ENCODE data around the gene GRPEL2.
"Not testable (repeated sequence)": the region's sequence is repeated elsewhere in the genome, so short reads cannot be mapped to it uniquely, and the experiment has no call there.

GRPEL2 gene

DNA sequence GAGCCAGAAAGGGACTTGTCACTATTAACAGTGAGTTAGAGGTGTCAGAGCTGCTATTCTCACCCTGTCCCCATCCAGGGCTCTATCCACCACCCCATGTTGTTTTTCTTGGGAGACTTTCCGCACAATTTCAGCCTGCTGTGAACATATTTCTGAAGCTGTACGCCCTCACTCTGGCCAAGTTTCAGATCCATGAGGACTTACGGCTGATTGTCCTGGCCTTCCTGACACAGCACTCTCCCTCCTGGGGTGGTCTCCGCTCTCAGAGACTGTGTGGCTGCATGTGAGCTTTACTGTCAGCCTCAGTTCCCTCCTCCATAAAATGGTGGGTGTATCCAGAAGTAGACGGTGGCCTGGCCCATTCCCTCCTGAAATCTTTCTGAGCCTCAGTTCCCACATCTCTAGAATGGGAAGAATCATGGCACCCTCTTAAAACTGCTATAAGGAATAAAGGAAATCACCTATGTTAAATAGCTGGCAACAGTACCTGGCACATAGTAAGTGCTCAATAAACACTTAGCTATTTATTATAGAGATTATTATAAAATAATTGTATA, 34.6 kb downstream of the GRPEL2 start:
- DNase-seq, result no peak

- no peak for DNase-seq
These were observed 35.3 kb downstream of the GRPEL2 start for GRCh38 chr5:149380466-149381121.

DNA sequence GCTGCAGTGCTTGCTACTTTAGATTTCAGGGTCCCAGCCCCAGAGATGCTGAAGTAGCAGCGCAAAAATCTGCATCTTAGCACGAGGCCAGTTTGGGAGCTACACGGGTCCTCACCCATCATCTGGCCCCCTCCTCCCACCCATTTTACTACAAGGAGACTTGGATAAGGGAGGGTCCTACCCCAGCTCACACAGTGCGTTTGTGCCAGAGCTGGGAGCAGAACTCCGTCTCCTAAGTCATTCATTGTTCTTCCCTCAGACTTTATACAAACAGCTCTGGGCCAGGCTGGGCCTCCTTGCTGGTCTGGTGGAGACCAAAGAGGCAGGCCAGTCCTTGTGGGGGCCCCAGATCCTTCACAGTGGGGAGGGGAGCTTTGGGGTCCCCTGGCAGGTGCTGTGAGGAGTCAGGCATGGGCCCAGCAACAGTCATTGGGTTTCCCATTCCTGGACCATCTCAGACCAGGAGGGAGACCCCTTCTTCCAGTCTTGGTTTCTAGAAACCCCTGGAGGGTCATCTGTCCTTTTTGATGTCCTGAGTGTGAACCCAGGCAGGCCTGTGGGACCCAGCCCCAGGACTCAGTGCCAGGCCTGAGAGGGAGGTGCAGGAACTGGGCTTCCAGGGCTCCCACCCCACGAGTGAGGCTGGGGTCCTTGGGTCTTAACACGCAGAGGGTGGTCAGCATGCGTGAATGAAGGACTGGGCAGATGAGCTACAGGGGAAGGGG, 36.1 kb downstream of the GRPEL2 start:
- no peak for DNase-seq

GRCh38 chr5:149381986-149382338, 36.7 kb downstream of the GRPEL2 start:
- peak; percentile 56 to 75 for DNase-seq

DNA sequence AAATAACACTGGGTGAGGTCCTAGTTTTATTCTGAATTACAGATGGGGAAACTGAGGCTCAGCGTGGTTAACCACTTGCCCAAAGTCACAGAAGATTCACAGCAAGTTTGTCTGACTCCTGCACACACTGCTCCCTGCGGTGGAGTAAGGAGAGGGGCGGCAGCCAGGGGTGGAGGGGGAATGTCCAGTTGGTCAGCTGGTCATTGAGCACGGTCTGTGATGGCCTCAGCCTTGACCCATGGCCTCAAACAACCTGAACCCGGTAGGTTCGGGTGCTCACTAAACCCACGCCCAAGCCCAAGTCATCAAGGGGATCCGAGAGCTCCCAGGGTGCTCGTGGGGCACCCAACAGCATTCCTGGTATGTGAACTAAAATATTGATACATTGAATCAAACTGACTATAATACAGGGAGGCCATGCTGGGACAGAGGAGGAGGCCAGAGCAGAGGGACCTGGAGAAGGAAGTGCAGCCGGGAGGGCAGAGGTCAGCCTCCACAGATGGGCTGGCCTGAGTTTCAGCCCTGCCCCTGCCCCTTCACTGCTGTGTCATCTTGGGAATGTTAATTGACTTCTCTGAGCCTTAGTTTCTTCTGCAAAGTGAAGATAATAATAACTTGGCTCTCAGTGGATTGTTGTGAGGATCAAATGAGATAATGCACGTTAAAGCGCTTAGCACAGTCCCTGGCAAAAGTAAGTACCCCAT, 37.4 kb downstream of the GRPEL2 start:
- no peak for DNase-seq

DNA sequence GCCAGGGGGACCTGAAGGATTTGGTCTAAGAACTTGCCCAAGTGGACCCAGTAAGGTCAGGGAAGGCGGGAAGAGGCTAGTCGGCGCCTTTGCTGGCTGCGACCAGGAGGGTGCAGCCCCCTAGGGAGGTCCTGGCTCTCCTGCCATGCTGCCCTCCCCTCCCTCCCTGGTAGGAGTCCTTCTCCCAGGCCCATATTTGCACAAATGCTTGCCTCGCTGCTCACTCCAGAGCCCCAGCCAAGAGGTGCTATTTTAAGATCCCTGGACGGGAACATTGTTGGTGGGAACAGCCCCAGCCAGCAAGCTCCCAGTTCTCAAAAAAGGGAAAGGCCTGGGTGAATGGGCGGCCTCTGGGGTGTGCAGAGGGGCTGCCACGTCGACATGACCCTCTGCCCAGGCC, 38.1 kb downstream of the GRPEL2 start:
- no peak for DNase-seq

DNA sequence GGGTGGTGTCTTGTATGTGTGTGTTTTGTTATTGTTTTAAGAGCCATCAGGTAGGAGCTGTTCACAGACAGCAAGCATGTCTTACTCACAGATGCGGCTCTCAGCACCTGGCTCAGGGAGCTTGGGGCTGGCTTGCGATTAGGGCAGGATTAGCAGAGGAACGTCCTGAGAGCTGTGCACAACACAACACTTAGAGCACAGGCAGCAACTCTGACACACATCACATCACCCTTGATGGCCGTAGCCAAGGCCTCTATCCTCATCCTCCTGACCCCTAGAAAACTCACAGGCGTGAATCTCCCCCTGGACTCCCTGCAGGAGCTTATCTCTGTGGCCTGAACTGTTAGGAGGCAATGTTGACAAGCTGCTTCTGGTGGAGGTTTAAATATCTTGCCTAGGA, 40.9 kb downstream of the GRPEL2 start:
- no peak for DNase-seq

- no peak for DNase-seq
These were observed 41.9 kb downstream of the GRPEL2 start for GRCh38 chr5:149387081-149387631.

- no peak for DNase-seq
These were observed 42.7 kb downstream of the GRPEL2 start for GRCh38 chr5:149387982-149388381.

DNA sequence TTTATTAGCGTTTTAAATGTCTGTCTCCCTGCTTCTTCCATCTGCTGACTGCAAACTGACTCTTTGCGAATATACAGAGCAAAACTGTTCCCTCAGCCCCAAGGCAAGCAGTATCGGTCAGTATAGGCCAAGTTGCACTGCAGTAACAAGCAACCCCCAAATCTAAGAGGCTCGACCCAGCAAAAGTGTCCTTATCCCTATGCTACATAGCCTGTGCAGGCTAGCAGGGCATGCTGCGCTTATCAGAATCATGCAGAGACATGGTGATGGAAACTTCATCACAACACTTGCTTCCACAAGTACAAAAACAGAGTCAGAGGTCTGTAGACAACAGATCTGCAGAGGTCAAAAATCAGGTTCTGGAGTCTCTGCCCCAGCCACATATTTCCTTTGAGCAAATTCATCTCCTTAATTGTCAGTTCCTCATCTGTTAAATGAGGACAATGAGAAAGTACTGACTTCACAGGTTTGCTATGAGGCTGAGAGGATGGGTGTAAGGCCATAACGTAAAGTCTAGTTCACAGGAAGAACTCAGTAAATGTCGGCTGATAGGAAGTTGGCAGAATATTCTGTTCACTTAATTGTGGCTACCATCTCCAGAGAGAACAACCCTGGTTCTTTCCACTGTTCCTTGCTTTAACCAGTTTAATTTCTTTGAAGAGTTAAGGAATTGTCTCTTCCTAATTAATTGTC, 43.3 kb downstream of the GRPEL2 start:
- no peak for DNase-seq

DNA sequence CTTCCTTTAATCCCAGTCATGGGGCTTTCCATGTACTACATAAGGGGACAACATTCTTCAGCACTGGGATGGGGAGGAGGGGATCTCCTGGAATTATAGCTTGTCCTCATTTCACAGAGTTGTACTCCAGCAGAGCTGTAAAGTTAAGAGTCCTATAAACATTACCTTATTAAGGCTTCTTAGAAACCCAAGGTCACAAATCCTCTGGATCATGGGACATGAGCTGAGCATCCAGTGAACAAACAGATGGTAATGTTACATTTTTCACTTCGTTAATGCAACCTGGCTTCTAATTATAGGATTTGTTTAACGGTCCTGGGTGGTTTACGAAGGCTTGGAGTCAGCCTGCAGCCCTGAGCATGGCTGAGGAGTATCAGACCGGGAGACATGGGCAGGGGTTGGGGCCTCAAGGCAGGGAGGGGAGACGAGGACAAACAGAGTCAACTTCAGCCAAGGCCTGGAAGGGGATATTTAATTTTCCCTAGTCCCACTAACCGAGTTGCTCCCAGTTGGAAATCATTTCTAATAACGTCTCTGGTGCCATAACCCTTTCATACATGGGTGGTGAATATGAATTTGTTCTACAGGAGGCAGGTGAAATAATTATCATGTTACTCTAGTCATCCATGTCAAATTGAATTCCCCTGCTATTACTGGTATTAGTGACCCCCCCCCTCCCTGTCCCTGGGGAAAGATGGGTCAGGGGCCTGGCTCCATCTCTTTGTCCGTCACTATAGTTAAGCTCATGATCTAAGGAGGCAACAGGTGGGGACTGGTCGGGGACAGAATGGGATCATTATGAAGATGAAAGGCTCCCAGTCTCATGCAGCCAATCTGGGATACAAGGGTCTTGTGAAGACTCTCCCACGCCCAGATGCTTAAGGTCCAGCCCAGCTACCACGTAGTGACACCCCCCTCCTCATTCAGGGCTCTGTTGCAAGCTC, 44.5 kb downstream of the GRPEL2 start:
- no peak for DNase-seq

- DNase-seq, result not testable (repeated sequence)
These were observed 45.8 kb downstream of the GRPEL2 start for GRCh38 chr5:149391076-149391475.

DNA sequence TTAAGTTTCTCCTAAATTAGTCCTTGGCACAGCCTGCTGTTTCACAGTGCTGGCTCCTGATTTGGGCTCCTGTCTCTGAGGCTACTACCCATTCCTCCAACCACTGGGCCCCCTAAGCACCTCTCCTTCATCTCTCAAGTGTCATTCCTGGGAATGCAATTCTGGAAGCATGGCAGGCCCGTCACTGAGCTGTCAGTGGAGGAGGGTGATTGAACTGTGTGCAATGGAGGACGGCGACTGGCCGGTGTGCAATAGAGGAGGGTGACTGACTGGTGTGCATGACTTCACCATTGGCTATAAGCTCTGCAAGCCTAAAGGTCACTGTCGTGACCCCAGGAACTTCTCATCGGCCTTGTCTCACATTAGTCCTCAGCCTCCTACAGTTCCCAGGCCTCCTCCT, 46.2 kb downstream of the GRPEL2 start:
- DNase-seq, result no peak

- DNase-seq, result no peak
These were observed 47.4 kb downstream of the GRPEL2 start for GRCh38 chr5:149392718-149393117.

DNA sequence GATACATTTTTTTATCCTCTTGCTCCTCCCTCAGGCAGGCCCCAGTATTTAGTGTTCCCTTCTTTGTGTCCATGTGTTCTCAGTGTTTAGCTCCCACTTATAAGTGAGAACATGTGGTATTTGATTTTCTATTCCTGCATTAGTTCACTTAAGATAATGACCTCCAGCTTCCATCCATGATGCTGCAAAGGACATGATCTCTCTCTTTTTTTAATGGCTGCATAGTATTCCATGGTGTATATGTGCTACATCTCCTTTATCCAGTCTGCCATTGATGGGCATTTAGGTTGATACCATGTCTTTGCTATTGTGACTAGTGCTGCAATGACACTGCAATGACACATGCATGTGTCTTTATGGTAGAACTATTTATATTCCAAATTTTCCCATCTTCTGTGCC, 49.7 kb downstream of the GRPEL2 start:
- DNase-seq, result not testable (repeated sequence)

GRCh38 chr5:149397530-149397929, 52.2 kb downstream of the GRPEL2 start:
- no peak for DNase-seq

DNA sequence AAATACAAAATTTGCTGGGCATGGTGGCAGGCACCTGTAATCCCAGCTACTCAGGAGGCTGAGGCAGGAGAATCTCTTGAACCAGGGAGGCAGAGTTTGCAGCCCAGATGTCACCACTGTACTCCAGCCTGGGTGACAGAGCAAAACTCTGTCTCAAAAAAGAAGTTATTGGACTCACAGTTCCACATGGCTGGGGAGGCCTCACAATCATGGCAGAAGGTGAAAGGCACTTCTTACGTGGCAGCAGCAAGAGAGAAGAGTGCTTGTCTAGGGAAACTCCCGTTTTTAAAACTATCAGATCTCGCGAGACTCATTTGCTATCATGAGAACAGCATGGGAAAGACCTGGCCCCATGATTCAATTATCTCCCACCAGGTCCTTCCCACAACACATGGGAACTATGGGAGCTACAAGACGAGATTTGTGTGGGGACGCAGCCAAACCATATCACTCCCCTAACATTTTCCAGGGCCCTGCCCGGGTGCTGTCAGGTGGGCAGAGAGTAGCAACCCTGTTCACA, 53.5 kb downstream of the GRPEL2 start:
- not testable (repeated sequence) for DNase-seq

- DNase-seq, result no peak
These were observed 54.5 kb downstream of the GRPEL2 start for GRCh38 chr5:149399775-149400174.

GRCh38 chr5:149400304-149400703, 55.0 kb downstream of the GRPEL2 start:
- DNase-seq, result no peak

- DNase-seq, result no peak
These were observed 55.8 kb downstream of the GRPEL2 start for GRCh38 chr5:149401051-149401450.

- no peak for DNase-seq
These were observed 57.0 kb downstream of the GRPEL2 start for GRCh38 chr5:149402291-149402690.

Data from stimulated activated CD4-positive, alpha-beta T cell treated with anti-CD3 and anti-CD28 coated beads, Interleukin-4, amount 100 ng/mL, for 4 hours (primary cell).